Measurements from ENCODE around the gene C1QTNF8.

GRCh38 chr16:1130382-1130781 lies 34.3 kb upstream of the C1QTNF8 start:
- no peak for TF ChIP-seq REST (tag by site-specific recombination; IDR thresholded peaks at IDR 0.05)
- no peak for TF ChIP-seq CTCF (tag by site-specific recombination; IDR thresholded peaks at IDR 0.05)
- no peak for TF ChIP-seq ZNF654 (tag by site-specific recombination; IDR thresholded peaks at IDR 0.05; ENCODE audit: low read depth)
